GM19238 (cell line): ENCODE data around the gene CTNNBIP1.

ENCODE experiments used
- DNase-seq: peaks from one replicate; pipeline ENCODE4 v3.0.0; 2011; ENCODE audit warnings: low spot score; ENCODE audit not compliant: insufficient read length

Gene CTNNBIP1

DNA sequence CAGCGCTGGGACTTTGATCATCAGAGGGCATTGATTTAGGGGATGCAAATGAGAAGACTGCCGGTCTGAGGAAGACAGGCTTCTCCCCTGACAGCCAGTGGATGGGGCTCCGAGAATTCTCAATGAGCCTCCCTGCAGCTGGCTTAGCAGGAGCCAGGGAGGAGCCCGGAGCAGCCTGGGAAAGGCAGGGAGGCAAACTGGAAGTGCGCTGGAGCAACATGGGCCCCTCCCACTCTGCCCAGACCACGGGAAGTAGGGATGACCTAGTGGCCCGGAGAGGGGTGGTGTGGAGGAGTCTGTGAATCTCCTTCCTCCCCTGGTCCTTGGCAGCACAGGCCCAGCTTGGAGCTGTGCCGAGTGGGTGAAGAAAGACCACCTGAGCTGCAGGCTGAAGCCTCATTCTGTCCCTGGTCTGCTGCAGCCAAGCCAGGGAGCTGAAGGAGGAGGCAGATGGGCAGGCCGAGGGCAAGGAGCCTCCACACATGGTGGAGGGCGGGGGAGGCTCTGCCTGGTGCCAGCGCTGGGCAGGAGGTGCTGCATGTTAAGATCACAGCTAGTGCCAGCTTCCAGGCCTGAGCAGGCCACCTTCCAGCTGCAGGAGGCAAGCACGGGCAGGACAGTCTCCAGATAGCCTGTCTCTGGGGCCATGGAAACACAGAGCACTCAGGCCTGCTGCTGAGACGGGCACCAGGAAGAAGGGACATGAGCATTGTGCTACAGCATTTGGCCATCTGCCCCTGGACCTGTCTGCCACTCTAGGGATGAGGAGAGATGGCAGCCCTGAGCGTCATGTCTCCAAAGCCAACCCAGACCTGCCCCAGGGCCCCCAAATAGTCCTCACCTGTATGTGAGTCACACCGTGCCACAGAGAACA, 74.1 kb downstream of the CTNNBIP1 start:
- DNase-seq = no peak

DNA sequence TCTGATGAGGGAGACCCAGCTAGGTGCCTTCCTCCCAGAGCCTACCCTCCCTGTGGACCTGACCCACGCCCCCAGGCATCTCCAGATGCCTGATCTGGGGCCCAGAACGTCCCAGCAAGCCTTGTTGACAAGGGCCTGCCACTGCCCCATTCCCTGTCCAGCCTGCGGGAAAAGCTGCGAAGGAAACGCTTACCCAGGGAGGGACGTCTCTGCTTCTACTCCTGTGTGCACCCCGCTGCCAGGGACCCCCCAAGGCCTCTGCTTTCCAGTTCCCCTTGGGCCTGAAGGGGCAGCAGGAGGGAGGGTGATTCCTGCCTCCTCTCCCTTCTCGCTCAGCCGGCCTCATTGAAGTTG, 74.7 kb downstream of the CTNNBIP1 start:
- no peak for DNase-seq

DNA sequence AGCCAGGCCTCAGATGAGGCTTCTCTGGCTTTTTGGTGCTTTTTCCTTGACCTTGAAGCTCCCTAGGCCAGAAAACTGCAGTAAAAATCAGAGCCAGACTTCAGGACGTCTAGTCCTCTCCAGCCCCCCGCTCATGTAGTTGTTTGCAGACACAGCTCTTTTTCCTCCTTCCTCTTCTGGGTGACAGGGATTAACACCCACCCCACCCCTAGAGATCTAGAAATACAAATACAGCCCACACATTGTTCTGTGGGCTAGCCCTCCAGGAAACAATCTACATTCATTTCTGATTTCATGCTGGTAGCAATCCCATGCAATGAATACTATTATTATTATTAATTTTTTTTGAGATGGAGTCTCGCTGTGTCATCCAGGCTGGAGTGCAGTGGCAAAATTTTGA, 76.4 kb downstream of the CTNNBIP1 start:
- DNase-seq = no peak

DNA sequence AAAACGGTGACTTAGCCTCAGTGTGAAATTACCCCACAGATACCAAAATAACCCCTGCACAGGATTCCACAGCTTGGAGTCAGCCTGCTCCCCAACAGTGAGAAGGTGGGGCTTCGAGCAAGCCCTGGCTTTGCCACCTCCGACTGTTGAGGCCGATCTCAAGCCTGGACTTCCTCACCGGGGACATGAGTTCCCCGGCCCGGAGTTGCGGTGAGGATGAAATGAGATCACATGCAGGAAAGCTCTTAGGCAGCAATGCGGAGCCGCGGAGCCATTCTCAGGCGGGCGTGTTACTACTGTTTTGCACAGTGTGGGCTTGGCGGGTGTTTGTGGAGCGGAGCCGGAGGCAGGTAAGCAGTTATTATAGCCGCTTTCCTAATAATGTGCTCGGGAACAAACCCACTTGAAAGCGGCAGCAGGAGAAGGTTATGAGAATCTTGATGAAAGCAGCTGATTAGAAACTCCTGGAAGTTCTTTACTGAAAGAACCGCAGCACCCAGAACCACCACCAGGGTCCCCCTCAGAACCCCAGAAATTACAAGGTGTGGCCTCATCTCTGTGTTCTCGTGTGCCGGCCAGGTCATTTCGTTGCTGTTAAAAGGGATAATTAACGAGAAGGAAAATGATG, 82.4 kb downstream of the CTNNBIP1 start:
- DNase-seq = no peak

DNA sequence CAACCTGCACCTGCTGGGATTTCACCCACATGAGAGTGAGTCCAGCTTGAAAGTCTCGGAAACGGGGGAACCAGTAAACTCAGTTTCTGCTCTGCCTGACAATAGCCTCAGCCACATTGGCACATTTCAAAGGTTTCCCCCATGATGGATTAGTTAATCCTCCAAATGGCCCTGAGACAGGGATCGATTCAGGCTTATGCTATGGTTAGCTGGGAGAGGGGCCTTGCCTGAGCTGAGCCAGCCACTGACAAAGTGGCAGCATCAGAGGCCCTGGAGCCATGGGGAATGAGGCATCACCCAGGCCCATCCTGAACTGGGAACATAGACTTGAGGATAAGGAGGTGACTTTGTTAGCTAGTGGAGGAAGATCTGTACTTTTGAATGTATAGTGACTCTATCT, 83.5 kb downstream of the CTNNBIP1 start:
- DNase-seq = no peak

DNA sequence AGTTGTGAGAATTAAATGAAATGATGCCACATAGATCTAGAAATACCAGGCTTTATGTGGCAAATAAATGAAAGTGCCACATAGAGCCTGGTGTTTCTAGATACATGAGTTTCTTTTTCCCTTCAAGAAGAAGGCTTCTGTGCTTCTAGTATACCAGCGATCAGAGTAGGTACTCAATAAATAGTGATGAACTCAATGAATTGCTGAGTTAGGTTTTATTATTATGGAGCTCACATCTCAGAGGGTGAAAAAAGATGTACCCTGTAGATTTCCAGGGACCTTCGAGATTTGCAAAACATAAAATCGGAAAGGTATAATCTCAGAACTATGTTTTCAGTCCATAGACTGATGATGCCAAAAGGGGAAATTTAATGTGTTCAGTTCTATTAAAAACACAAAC, 84.0 kb downstream of the CTNNBIP1 start:
- no peak for DNase-seq

DNA sequence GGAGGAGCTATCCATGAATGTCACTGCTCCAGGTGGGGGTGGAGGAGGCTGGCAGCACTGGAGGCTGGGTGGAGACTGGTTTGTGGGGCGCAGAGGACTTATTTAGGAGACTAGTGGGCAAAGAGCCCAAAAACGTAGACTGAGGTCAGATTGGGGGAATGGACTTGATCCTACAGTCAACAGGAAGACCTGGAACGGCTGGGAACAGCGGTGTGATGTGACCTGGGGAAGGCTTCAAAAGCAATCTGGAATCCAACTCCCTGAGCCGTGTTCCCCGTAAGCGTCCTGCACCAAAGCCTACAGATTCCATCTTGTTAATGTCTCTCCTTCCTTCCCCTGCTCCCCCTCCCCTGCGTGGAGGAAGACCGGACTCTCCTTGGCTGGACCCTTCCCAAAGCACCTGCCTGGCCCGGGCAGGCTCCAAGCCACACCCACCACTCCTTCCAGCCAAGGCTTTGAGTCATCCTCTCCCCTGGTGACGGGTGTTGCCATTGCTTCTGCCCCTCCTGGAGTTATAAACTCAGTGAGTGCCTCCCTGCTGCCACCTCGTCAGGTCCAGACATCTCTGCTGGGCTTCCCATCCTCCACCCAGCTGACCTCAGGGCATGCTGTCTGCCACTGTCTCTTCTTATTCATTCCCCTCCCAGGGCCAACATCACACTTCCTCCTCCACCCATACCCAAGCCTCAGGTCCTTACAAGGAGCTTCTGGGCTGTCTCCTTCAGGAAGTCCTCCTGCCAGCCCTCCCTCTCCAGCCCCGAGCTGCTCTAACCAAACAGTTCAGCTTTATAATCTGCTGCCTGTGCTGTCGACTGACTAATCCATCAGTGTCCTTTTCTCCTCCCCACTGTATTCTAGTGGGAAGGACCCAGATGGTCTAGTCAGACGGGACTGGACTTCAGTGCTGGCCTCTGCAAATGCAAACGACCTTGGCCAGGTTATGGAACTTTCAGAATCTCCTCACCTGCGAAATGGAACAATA, 84.7 kb downstream of the CTNNBIP1 start:
- peak; percentile 33 for DNase-seq

DNA sequence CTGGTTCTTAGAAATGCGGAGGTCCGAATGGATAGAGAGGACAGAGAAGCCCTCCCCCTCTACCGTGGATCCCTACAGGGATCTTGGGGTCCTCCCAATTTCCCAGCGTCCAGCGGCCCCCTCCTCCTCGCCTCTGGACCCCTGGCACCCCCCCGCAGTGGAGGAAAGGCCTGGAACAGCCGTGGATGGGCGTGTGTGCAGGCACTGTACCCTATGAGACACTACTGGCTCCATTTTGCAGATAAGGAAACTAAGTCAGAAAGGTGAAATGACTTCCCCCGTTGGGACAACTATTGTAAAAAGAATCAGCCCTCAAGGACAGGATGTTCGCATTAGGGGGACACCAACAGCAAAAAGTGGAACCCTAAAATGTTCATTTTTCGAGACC, 85.4 kb downstream of the CTNNBIP1 start:
- DNase-seq = no peak

DNA sequence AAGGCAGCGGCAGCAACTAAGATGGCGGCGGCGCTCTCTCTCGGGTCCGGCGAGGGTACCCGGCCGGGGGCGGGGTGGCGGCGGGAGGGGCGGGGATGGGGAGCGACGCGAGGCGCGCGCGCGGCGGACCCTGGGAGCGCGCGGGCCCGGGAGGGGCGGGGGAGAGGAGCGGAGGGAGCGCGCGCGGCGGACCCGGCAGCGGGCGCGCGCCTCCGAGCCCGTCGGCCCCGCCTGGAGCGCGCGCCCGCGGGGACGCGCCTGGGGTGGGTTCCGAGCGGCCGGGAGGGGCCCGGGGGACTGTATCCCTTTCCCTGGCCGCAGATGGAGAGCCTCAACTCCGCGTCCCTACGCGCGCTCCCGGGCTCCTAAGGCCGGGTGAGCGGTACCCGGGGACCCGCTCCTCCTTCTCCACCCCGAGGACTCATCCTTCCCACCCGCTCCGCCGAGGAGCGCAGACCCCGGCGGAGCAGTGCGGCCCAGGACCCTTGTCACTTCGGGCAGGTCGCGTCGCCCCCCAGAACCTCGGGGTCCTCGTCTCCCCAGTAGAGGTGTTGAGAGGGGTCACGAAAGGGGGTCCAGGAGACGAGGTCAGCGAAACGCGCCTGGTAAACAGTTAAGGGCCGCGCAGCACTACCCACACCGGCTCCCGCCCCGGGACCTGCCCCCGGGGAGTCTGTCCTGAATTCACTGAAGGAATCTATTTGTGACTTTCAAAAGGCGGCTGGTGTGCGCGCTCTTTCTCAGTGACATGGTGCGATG, 85.9 kb downstream of the CTNNBIP1 start, which contains the start of gene CLSTN1:
TSS of gene CLSTN1 (minus strand) at position 23 of the 759 bp plus-strand sequence. CDS start 232 bp downstream, outside the sequence.
- DNase-seq = peak; percentile 93

DNA sequence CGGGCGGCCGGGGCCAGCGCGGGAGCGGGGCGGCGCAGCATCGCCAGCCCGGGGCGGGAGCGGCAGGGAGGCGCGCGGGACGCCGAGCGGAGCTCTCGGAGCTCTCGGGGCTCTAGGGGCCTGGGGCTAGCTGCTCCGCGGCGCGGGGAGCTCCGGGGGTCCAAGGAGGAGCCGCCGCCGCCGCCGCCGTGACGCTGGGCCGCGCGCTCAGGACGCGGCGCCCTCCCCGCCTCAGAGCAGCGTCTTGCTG, 86.5 kb downstream of the CTNNBIP1 start:
- DNase-seq = no peak

DNA sequence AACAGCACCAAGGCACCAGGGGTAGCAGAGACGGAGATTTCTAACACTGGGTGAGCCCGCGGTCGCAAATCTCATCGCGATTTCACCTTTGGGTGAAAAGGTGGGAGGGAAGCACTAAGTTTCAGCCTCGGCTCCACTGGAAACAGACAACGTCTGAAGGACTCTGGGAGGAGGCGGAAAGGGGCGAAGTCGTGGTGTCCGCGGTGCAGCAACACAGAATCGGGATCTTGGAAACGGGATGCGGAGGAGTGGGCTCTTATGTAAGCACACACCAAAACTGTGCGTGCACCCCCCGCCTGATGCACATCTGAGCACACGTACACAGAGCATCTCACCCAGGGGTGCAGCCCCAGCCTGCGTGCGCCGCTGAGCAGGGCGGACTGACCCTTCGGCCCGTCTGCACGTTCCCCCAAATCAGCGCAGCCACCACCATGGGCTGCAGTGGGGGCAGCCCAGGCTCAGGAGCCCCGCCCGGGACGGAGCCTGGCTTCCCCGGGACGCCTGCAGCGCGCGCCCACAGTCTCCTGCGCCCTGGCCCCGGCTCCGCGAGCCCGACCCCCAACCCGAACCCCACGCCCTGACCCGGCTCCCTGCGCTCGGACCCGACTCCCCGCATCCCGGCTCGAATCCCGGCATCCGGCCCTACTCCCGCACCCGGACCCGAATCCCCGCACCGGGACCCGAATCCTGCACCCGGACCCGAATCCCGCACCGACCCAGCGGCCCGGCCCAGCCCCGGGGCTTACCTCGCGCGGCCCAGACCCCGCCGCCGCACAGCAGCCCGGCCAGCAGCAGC, 87.0 kb downstream of the CTNNBIP1 start:
- peak; percentile 47 for DNase-seq

DNA sequence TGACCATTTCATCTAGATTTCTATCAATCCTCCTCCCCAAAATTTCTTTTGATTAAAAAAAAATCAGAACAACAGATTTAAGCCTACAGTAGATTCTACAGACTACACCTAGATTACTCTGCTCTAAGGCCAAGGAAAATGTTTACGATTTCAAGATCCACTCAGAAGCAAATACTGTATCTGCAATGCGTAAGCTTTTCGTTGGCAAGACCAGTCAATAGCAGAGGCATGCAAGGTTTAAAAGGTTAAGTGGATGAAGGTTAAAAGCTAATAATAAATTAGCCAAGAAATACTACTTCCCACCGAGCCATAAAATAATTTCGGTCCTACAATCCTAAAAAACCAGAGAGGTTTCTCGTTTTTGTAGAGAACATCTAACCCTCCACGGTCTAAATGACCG, 87.6 kb downstream of the CTNNBIP1 start:
- no peak for DNase-seq

DNA sequence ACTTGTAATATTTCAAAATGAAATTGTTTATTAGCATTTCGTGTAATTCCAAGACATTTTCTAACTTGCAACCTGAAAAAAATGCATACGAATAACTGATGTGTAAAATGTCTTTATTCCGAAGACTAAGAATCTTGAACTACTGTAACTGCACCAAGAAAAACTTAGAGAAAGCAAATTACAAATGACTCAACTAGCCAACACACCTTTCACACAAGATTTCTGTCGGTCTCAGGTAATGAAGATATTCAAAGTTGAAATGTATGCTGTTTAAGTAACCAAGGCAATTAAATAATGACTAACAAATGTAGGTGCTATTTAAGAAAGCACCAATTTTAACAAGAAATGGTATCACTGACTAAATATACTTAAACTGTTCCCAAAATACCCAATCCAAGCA, 88.4 kb downstream of the CTNNBIP1 start:
- DNase-seq = no peak

DNA sequence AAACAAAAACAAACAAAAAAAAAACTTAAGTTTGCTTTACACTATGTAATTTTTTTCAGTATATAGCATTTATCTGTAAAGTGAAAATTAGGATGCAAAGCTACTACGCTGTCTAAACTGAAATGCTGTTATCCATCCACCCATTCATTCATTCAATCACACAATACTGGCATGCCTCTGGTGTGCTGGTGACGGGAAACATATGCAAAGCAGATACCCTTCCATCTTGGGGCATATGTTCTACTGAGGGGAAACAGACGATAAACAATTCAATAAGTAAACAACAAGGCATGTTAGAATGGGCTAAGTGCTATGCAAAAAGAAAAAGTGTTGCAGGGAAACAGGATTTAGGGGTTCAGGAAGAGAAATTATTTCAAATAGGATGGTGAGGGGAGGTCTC, 89.5 kb downstream of the CTNNBIP1 start:
- DNase-seq = no peak

DNA sequence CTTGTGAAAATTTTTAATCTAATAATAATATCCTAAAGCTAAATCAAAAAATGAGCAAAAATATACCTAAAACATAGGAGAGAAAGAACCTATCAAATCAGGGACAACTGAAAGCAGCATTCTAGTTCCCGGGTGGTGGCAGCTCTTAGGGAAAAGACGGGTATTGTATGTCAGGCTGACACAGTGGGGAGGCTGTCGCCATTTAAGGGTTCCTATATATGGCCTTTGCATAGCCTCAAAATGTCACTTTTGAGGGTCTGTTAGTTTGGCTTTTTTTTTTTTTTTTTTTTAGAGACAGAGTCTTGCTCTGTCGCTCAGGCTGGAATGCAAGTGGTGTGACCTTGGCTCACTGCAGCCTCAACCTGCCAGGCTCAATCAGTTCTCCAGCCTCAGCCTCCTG, 92.3 kb downstream of the CTNNBIP1 start:
- no peak for DNase-seq

DNA sequence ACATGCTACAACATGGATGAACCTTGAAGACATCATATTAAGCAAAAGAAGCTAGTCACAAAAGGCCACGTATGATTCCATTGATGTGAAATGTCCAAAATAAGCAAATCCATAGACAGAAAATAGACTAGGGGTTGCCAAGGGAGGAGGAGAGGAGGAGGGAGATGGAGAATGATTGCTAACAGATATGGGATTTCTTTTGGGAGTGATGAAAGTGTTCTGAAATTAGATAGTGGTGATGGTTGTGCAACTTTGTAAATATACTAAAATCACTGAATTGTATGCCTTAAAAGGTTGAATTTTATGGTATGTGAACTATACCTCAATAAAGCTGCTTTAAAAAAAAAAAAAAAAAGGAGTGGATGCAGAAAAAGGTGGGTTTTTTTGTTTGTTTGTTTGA, 93.9 kb downstream of the CTNNBIP1 start:
- no peak for DNase-seq

DNA sequence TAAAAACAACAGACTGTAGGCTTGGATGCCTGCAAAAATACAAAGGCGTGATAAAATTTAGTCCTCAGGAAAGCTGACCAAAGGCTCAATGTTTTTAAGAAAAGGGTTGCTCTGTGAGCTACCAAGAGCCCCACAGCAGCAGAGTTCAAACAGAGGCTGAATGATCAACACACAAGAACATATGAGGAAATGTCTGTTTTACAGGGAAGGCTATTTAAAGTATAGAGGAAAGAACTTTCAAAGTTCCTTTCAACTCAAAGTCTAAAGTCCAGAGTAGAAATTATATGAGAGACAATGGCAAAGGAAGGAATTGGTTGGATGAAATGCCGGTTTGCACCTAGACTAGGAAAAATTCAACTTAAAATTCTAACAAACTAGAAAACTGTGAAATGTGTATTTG, 94.9 kb downstream of the CTNNBIP1 start:
- DNase-seq = no peak

DNA sequence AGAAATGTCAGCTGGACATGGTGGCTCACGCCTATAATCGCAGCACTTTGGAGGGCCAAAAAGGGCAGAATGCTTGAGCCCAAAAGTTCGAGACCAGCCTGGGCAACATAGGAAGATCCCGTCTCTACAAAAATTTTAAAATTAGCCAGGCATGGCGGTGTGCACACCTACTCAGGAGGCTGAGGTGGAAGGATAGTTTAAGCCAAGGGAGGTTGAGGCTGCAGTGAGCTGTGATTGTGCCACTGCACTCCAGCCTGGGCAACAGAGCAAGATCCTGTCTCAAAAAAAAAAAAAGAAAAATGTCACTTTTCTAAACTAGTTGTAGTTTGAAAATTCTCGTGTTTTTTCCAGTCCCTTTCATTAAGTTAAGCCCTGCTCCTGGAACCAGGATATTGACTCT, 95.5 kb downstream of the CTNNBIP1 start:
- DNase-seq = no peak

DNA sequence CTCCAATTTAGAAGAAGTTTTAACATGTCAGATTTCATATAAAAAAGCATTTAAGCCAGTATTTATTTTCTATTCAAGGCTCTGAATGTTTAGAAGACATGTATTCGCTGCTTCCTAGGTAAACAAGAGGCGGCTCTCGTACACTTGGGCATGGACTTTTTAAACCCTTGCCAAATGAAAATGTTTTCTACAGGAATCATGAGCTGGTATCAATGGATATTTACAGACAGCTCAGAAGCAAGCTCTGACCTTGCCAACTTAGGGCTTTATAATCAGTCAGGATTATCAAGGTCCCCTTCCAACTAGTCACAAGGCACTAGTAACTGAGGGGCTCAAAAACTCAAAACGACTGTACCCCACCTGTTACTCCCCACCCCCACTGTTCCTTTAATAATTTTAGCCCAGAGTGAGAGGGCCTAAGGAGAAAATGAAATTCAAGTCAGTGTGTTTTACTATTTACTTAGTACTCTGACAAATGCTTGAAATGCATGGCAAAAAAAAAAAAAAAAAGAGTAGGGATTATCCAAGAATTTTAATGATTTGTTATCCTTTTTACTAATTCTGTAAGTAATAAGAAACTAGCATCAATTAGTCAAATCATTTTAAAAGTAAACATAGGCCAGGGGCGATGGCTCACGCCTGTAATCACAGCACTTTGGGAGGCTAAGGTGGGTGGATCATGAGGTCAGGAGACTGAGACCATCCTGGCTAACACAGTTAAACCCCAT, 98.7 kb downstream of the CTNNBIP1 start:
- no peak for DNase-seq

DNA sequence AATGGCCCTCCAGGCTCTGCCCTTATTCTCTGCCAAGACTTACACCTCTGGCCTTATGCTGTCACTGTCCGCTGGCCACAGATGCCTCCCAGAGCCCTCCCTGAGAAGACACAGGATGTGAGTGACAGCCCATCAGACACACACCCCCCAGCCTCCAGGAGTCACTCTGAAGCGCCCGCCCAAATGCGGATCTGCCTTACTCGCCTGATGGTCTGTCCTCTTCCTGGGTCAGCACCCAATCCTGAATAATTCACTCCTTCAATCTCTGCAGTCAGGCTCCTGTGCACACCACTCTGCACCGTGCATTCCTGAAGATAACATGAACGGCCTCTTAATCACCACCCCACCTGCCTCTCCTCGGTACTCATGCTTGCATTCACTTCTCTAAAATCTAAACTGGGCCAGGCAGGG, 101.0 kb downstream of the CTNNBIP1 start:
- no peak for DNase-seq
